Adrenal gland (tissue), 12 donors: Measurements from ENCODE around the gene NUP85. TPM values are rescaled to one million over a fixed set of nuclear protein-coding genes. Genes with fewer than 3 reads are reported as not detected.

Experiments
- DNase-seq, 7 donors: peaks; one replicate each; pipeline ENCODE4 v3.0.0-alpha.2; 2019 to 2020
- H3K27ac ChIP-seq, 5 donors: fragments of 200-600 bp; sonication (generic) in 4 of 5; 1 replicate in 3 of 5; 2 replicates in 2 of 5; pipeline versions ENCODE4 v1.5.1 to v1.8.0; 2016 to 2020; ENCODE audit warnings: mild to moderate bottlenecking in 1 of 5
- H3K27me3 ChIP-seq: fragments of 200-600 bp; 2 replicates; pipeline ENCODE4 v1.8.0; 2021
- H3K36me3 ChIP-seq, 2 donors: fragments of 200-600 bp; replicated peaks in 1 of 2; 1 replicate in 1 of 2; 2 replicates in 1 of 2; pipeline versions ENCODE4 v1.5.1 to v1.8.0; 2018 to 2022
- H3K4me1 ChIP-seq, 2 donors: fragments of 200-600 bp; replicated peaks in 1 of 2; 1 replicate in 1 of 2; 2 replicates in 1 of 2; pipeline versions ENCODE4 v1.5.1 to v1.8.0; 2018 to 2021
- H3K4me3 ChIP-seq, 4 donors: fragments of 200-600 bp; sonication (generic) in 3 of 4; one replicate each; pipeline ENCODE4 v1.5.1; 2016 to 2018
- H3K9me3 ChIP-seq, 3 donors: fragments of 200-600 bp; sonication (generic) in 1 of 3; replicated peaks in 1 of 3; 1 replicate in 2 of 3; 2 replicates in 1 of 3; pipeline versions ENCODE4 v1.5.1 to v1.8.0; 2016 to 2021
- POLR2A ChIP-seq, 2 donors: fragments of 450-650 bp; IDR thresholded peaks; one replicate each; pipeline ENCODE4 v1.6.1; 2017; ENCODE audit warnings: antibody characterized with exemption in 2 of 2, mild to moderate bottlenecking in 2 of 2, moderate library complexity in 1 of 2
- WGBS, 4 donors: extraction: QIAGEN DNeasy Blood & Tissue Kit in 2 of 4; methylation state at CpG; one replicate each; pipeline versions ENCODE4 v1.1.5 to v1.1.7; 2013 to 2017; 5-methylcytosine and 5-hydroxymethylcytosine counted together
- intact Hi-C, 2 donors: fragments of 100-400 bp; cut with DNase I; formaldehyde crosslinking; loops; one replicate each; pipeline versions ENCODE4 v1.14.1 to v1.15.0; 2022 to 2023
- polyA plus RNA-seq, 3 donors: library from polyadenylated mRNA; stranded (reverse); fragments of 200-250 nt in 2 of 3; fragments of 350-450 nt in 1 of 3; fragmentation: Illumina TruSeq in 1 of 3; extraction: RNeasy Lipid Tissue Mini Kit (QIAGEN cat#74804) in 1 of 3; gene quantifications; one replicate each; pipeline ENCODE4 v1.2.3, GENCODE V29; 2013 to 2014
- total RNA-seq, 9 donors: library from RNA; depleted of rRNA in 4 of 9; stranded (reverse); fragments of >200 nt in 4 of 9; fragments of 120-200 nt in 1 of 9; fragmentation: NEBNext Ultra II Directional in 1 of 9; extraction: Animal tissue kit (Norgen Biotek cat#: 25700) in 1 of 9; gene quantifications; one replicate each; pipeline versions ENCODE4 v1.1.0 to v1.2.4, GENCODE V29; 2013 to 2023
- TF ChIP-seq, protein P1 (sequence below), 6 experiments: fragments of 450-650 bp in 4 of 6; fragments of 200-600 bp in 2 of 6; sonication (generic) in 1 of 6; IDR thresholded peaks; 1 replicate in 5 of 6; 2 replicates in 1 of 6; pipeline versions ENCODE4 v1.5.1 to v1.8.0; 2016 to 2021; ENCODE audit warnings: antibody characterized with exemption in 6 of 6, mild to moderate bottlenecking in 2 of 6, moderate library complexity in 1 of 6
- donor health status: healthy with polysubstance abuse.
- donor health status: Bipolar disorder and iron deficiency.
- donor health status: DM: yes; HTN: yes; CAD: no.
- donor health status: DM: no; HTN: no; CAD: no.
- donor health status: DM: no; HTN: no; CAD: no.
- donor health status: DM: yes; HTN: yes; CAD: no.

The NUP85 gene
- total and polyA plus RNA-seq, 12 donors: 18.7 to 53.8 (median 33.5) TPM

- TF ChIP-seq, protein P1, sequence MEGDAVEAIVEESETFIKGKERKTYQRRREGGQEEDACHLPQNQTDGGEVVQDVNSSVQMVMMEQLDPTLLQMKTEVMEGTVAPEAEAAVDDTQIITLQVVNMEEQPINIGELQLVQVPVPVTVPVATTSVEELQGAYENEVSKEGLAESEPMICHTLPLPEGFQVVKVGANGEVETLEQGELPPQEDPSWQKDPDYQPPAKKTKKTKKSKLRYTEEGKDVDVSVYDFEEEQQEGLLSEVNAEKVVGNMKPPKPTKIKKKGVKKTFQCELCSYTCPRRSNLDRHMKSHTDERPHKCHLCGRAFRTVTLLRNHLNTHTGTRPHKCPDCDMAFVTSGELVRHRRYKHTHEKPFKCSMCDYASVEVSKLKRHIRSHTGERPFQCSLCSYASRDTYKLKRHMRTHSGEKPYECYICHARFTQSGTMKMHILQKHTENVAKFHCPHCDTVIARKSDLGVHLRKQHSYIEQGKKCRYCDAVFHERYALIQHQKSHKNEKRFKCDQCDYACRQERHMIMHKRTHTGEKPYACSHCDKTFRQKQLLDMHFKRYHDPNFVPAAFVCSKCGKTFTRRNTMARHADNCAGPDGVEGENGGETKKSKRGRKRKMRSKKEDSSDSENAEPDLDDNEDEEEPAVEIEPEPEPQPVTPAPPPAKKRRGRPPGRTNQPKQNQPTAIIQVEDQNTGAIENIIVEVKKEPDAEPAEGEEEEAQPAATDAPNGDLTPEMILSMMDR (IDR thresholded peaks at IDR 0.05): no peak
- no peak for TF ChIP-seq POLR2A (IDR thresholded peaks at IDR 0.05)
- Histone ChIP-seq H3K36me3 (peaks cover 0 to 8% of the 10 kb centered on the region in 2 donors), H3K27ac (no peak overlapping the region), H3K4me3 (no peak overlapping the region), H3K4me1 (peaks cover 0 to 27% of the 10 kb centered on the region in 2 donors), H3K27me3 (no peaks in the 10 kb centered on the region), H3K9me3 (no peaks in the 10 kb centered on the region)
- 90 to 96% (median 94%) methylated on average over 9 of the region's 9 CpGs for WGBS, 4 donors
- DNase-seq: no peak
- intact Hi-C loops: loop anchor here in 1 of 2 donors (10.0 kb wide), 1 partner anchor 129 kb away; no protein-coding TSS in a partner anchor
Observed at GRCh38 chr17:75183999-75184884, 21.2 kb upstream of the NUP85 start.

- TF ChIP-seq, protein P1 (IDR thresholded peaks at IDR 0.05): no peak
- TF ChIP-seq POLR2A (IDR thresholded peaks at IDR 0.05): no peak
Observed at GRCh38 chr17:75188614-75189013, 16.9 kb upstream of the NUP85 start.

DNA sequence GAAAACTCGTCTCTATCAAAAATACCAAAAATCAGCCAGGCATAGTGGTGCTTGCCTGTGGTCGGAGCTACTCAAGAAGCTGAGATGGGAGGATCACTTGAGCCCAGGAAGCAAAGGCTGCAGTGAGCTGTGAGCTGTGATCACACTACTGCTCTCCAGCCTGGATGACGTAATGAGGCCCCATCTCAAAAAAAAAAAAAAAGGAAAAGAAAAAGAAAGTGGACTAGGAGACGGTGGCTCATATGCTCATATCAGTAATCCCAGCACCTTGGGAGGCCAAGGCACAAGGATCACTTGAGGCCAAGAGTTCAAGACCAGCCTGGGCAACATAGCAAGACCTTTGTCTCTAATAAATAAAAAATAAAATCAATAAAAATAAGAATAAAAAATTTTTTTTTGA lies 13.9 kb upstream of the NUP85 start:
- H3K4me3 ChIP-seq: no peak overlapping the region
- WGBS, 4 donors: 67 to 76% (median 72%) methylated on average over 4 of the region's 4 CpGs
- no peaks in the 10 kb centered on the region for H3K9me3 ChIP-seq
- intact Hi-C loops: loop anchor here in 1 of 2 donors (10.0 kb wide), 1 partner anchor 77 kb away; no protein-coding TSS in a partner anchor
- TF ChIP-seq, protein P1 (IDR thresholded peaks at IDR 0.05): no peak
- no peak for TF ChIP-seq POLR2A (IDR thresholded peaks at IDR 0.05)
- no peak for DNase-seq
- H3K36me3 ChIP-seq: no peaks in the 10 kb centered on the region
- H3K27me3 ChIP-seq: no peaks in the 10 kb centered on the region
- H3K4me1 ChIP-seq: no peaks in the 10 kb centered on the region
- no peak overlapping the region for H3K27ac ChIP-seq

More at GRCh38 chr17:75188614-75189013, 16.9 kb upstream of the NUP85 start:
- WGBS, 4 donors: 86 to 90% (median 87%) methylated on average over 6 of the region's 6 CpGs
- DNase-seq: no peak
- Histone ChIP-seq H3K27me3 (no peaks in the 10 kb centered on the region), H3K9me3 (no peaks in the 10 kb centered on the region), H3K27ac (no peak overlapping the region), H3K4me1 (peaks cover 0 to 2% of the 10 kb centered on the region in 2 donors), H3K4me3 (no peak overlapping the region), H3K36me3 (no peaks in the 10 kb centered on the region)
- intact Hi-C loops: loop anchor here in 1 of 2 donors (10.0 kb wide), 1 partner anchor 134 kb away; no protein-coding TSS in a partner anchor

- H3K36me3 ChIP-seq: no peaks in the 10 kb centered on the region
- no peak overlapping the region for H3K27ac ChIP-seq
- no peak for DNase-seq
- WGBS, 4 donors: 73 to 87% (median 85%) methylated on average over 4 of the region's 5 CpGs
- H3K9me3 ChIP-seq: no peaks in the 10 kb centered on the region
- no peaks in the 10 kb centered on the region for H3K27me3 ChIP-seq
- H3K4me3 ChIP-seq: no peak overlapping the region
- intact Hi-C loops: loop anchor here in 1 of 2 donors (10.0 kb wide), 1 partner anchor 80 kb away; no protein-coding TSS in a partner anchor
- no peak for TF ChIP-seq POLR2A (IDR thresholded peaks at IDR 0.05)
- TF ChIP-seq, protein P1 (IDR thresholded peaks at IDR 0.05): no peak
- H3K4me1 ChIP-seq: no peaks in the 10 kb centered on the region
Observed at GRCh38 chr17:75194879-75195278, 10.6 kb upstream of the NUP85 start.
